Measurements from ENCODE around the gene SPEN. TPM values are rescaled to one million over a fixed set of nuclear protein-coding genes. Genes with fewer than 3 reads are reported as not detected.
"Not testable (repeated sequence)": the region's sequence is repeated elsewhere in the genome, so short reads cannot be mapped to it uniquely, and the experiment has no call there.

Gene SPEN
- total and polyA plus RNA-seq, 10 of the 15 experiments (the other 5 are each of a cell fraction or from before 2014, with no cell fraction given) = 5.2 to 58.7 (median 20.1) TPM

- 55% methylated on average over 9 of the region's 10 CpGs for WGBS (ENCODE audit: insufficient coverage, insufficient replicate concordance, low lambda C conversion rate, missing lambda C conversion rate)
- no peak overlapping the region for H2AFZ ChIP-seq (ENCODE audit: control insufficient read depth, low read depth, low read length)
- no peaks in the 10 kb centered on the region for H3K36me3 ChIP-seq (ENCODE audit: control insufficient read depth in 2 of 2, insufficient read depth in 2 of 2, low read length in 1 of 2)
- H3K9me3 ChIP-seq (replicated peaks; ENCODE audit: control insufficient read depth, insufficient read depth, low read length) = no peaks in the 10 kb centered on the region
- H4K20me1 ChIP-seq (ENCODE audit: control insufficient read depth, insufficient read depth) = no peaks in the 10 kb centered on the region
- DNase-seq (ENCODE audit: low read depth, low spot score) (no peak), ATAC-seq (no peak), FAIRE-seq (no peak)
- SMC1A ChIA-PET (ENCODE audit: uncharacterized antibody, unreplicated experiment) = interaction anchor here (1.1 to 1.3 kb wide), 2 partner anchors 8 to 12 kb away, joined by 3 to 5 read pairs; no protein-coding TSS in a partner anchor
- H3K27me3 ChIP-seq (replicated peaks in 1 of 2; ENCODE audit: control insufficient read depth in 2 of 2, insufficient read depth in 2 of 2, low read length in 1 of 2) = no peaks in the 10 kb centered on the region
- RAD21 ChIA-PET (ENCODE audit: unreplicated experiment) = interaction anchor here (1.3 kb wide), 1 partner anchor 40 kb away, joined by 3 read pairs; the partner anchor contains the start of gene SPEN
- H3K9ac ChIP-seq (ENCODE audit: control insufficient read depth, insufficient read depth, low read length) = no peak overlapping the region
- no peaks in the 10 kb centered on the region for H3K79me2 ChIP-seq (ENCODE audit: control insufficient read depth, insufficient read depth, low read length)
- intact Hi-C loops (cut with micrococcal nuclease; ENCODE audit: unreplicated experiment) (no loop called here), in situ Hi-C loops (cut with MboI) (no loop called here)
- no peak overlapping the region for H3K4me3 ChIP-seq
- H3K4me2 ChIP-seq (ENCODE audit: control insufficient read depth, insufficient read depth) = no peak overlapping the region
- POLR2A ChIA-PET = interaction anchor here (0.5 to 1.2 kb wide), 2 partner anchors 117 to 119 kb away, joined by 4 to 6 read pairs; no protein-coding TSS in a partner anchor
- TF ChIP-seq, protein P1, sequence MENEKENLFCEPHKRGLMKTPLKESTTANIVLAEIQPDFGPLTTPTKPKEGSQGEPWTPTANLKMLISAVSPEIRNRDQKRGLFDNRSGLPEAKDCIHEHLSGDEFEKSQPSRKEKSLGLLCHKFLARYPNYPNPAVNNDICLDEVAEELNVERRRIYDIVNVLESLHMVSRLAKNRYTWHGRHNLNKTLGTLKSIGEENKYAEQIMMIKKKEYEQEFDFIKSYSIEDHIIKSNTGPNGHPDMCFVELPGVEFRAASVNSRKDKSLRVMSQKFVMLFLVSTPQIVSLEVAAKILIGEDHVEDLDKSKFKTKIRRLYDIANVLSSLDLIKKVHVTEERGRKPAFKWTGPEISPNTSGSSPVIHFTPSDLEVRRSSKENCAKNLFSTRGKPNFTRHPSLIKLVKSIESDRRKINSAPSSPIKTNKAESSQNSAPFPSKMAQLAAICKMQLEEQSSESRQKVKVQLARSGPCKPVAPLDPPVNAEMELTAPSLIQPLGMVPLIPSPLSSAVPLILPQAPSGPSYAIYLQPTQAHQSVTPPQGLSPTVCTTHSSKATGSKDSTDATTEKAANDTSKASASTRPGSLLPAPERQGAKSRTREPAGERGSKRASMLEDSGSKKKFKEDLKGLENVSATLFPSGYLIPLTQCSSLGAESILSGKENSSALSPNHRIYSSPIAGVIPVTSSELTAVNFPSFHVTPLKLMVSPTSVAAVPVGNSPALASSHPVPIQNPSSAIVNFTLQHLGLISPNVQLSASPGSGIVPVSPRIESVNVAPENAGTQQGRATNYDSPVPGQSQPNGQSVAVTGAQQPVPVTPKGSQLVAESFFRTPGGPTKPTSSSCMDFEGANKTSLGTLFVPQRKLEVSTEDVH (IDR thresholded peaks at IDR 0.05; ENCODE audit: low read depth, partially characterized antibody) = no peak
- TF ChIP-seq BRCA1 (IDR thresholded peaks at IDR 0.05; ENCODE audit: low read depth, low read length) = no peak
- no peak for TF ChIP-seq ZSCAN29 (IDR thresholded peaks at IDR 0.05)
- TF ChIP-seq MAX (IDR thresholded peaks at IDR 0.05; ENCODE audit: low read depth, low read length) = no peak
- no peak for TF ChIP-seq RBBP5 (conservative IDR thresholded peaks at IDR 0.05)
- TF ChIP-seq, protein P2, sequence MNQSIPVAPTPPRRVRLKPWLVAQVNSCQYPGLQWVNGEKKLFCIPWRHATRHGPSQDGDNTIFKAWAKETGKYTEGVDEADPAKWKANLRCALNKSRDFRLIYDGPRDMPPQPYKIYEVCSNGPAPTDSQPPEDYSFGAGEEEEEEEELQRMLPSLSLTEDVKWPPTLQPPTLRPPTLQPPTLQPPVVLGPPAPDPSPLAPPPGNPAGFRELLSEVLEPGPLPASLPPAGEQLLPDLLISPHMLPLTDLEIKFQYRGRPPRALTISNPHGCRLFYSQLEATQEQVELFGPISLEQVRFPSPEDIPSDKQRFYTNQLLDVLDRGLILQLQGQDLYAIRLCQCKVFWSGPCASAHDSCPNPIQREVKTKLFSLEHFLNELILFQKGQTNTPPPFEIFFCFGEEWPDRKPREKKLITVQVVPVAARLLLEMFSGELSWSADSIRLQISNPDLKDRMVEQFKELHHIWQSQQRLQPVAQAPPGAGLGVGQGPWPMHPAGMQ (IDR thresholded peaks at IDR 0.05; ENCODE audit: borderline replicate concordance) = no peak
- TF ChIP-seq CREM (IDR thresholded peaks at IDR 0.05; ENCODE audit: low read depth) = no peak
- no peak for TF ChIP-seq SREBF2 (IDR thresholded peaks at IDR 0.05; ENCODE audit: low read length)
- TF ChIP-seq, protein P3, sequence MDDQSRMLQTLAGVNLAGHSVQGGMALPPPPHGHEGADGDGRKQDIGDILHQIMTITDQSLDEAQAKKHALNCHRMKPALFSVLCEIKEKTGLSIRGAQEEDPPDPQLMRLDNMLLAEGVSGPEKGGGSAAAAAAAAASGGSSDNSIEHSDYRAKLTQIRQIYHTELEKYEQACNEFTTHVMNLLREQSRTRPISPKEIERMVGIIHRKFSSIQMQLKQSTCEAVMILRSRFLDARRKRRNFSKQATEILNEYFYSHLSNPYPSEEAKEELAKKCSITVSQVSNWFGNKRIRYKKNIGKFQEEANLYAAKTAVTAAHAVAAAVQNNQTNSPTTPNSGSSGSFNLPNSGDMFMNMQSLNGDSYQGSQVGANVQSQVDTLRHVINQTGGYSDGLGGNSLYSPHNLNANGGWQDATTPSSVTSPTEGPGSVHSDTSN (IDR thresholded peaks at IDR 0.05; ENCODE audit: insufficient replicate concordance, low read depth, low read length) = no peak
- H3K27ac ChIP-seq (ENCODE audit: control insufficient read depth, insufficient read depth) = no peak overlapping the region
- BruUV-seq (replicated peaks) = no TSS peak
- H3K4me1 ChIP-seq (ENCODE audit: control insufficient read depth, insufficient read depth, low read length) = no peaks in the 10 kb centered on the region
- CTCF ChIA-PET = interaction anchor here (0.7 to 2.2 kb wide), 6 partner anchors 9 to 199 kb away, joined by 3 to 7 read pairs (median 3); no protein-coding TSS in a partner anchor
Measured at GRCh38 chr1:15807121-15807520, 40.4 kb upstream of the SPEN start.

- H3K79me2 ChIP-seq (ENCODE audit: control insufficient read depth, insufficient read depth, low read length); H3K27me3 ChIP-seq (replicated peaks in 1 of 2; ENCODE audit: control insufficient read depth in 2 of 2, insufficient read depth in 2 of 2, low read length in 1 of 2); BruUV-seq (replicated peaks); FAIRE-seq; H3K4me2 ChIP-seq (ENCODE audit: control insufficient read depth, insufficient read depth); H3K4me1 ChIP-seq (ENCODE audit: control insufficient read depth, insufficient read depth, low read length); DNase-seq (ENCODE audit: low read depth, low spot score); intact Hi-C loops (cut with micrococcal nuclease; ENCODE audit: unreplicated experiment); H2AFZ ChIP-seq (ENCODE audit: control insufficient read depth, low read depth, low read length); H4K20me1 ChIP-seq (ENCODE audit: control insufficient read depth, insufficient read depth); H3K36me3 ChIP-seq (ENCODE audit: control insufficient read depth in 2 of 2, insufficient read depth in 2 of 2, low read length in 1 of 2); H3K27ac ChIP-seq (ENCODE audit: control insufficient read depth, insufficient read depth); H3K4me3 ChIP-seq; ATAC-seq; H3K9ac ChIP-seq (ENCODE audit: control insufficient read depth, insufficient read depth, low read length); in situ Hi-C loops (cut with MboI); H3K9me3 ChIP-seq (replicated peaks; ENCODE audit: control insufficient read depth, insufficient read depth, low read length): not testable (repeated sequence)
- ChIA-PET SMC1A (ENCODE audit: uncharacterized antibody, unreplicated experiment) (interaction anchor here (1.1 to 1.3 kb wide), 2 partner anchors 8 to 11 kb away, joined by 3 to 5 read pairs; no protein-coding TSS in a partner anchor), CTCF (interaction anchor here (0.7 to 2.2 kb wide), 5 partner anchors 16 to 199 kb away, joined by 3 to 7 read pairs (median 3); no protein-coding TSS in a partner anchor), RAD21 (ENCODE audit: unreplicated experiment) (interaction anchor here (1.2 to 1.8 kb wide), 3 partner anchors 15 to 200 kb away, joined by 3 to 7 read pairs (median 3); partner anchors contain the start of gene SPEN), POLR2A (interaction anchor here (0.5 to 1.2 kb wide), 2 partner anchors 117 to 118 kb away, joined by 4 to 6 read pairs; no protein-coding TSS in a partner anchor)
- WGBS (ENCODE audit: insufficient coverage, insufficient replicate concordance, low lambda C conversion rate, missing lambda C conversion rate) = 62% methylated on average over 11 of the region's 11 CpGs
Measured at GRCh38 chr1:15807549-15807948, 40.0 kb upstream of the SPEN start, which contains the start of gene UQCRHL. UQCRHL (minus strand) TSS chr1:15807649; CDS start chr1:15807649, 0 bp downstream.
